Adipocyte (in vitro differentiated cells): ENCODE data around the gene TMEM117.

Source experiments
- DNase-seq: peaks from one replicate; pipeline ENCODE4 v3.0.0-alpha.2; 2015; ENCODE audit warnings: low read depth
- H3K27me3 ChIP-seq: replicated peaks from 2 replicates; pipeline ENCODE4 v1.7.0; 2013; ENCODE audit warnings: mild to moderate bottlenecking, low read length, moderate library complexity; ENCODE audit not compliant: control insufficient read depth, insufficient read depth
- H3K36me3 ChIP-seq: 2 replicates; pipeline ENCODE4 v1.7.0; 2013; ENCODE audit warnings: low read length, mild to moderate bottlenecking, moderate library complexity; ENCODE audit not compliant: control insufficient read depth, insufficient read depth, severe bottlenecking
- H3K4me1 ChIP-seq: 2 replicates; pipeline ENCODE4 v1.7.0; 2013; ENCODE audit warnings: mild to moderate bottlenecking, low read length, moderate library complexity; ENCODE audit not compliant: control insufficient read depth, insufficient read depth
- H3K4me3 ChIP-seq: 2 replicates; pipeline ENCODE4 v1.7.0; 2013; ENCODE audit warnings: mild to moderate bottlenecking, low read length, moderate library complexity
- H3K9ac ChIP-seq: 2 replicates; pipeline ENCODE4 v1.7.0; 2013; ENCODE audit warnings: mild to moderate bottlenecking, low read length, moderate library complexity
- H3K9me3 ChIP-seq: 2 replicates; pipeline ENCODE4 v1.7.0; 2013; ENCODE audit warnings: mild to moderate bottlenecking, low read length, moderate library complexity; ENCODE audit not compliant: control insufficient read depth

Gene TMEM117

DNA sequence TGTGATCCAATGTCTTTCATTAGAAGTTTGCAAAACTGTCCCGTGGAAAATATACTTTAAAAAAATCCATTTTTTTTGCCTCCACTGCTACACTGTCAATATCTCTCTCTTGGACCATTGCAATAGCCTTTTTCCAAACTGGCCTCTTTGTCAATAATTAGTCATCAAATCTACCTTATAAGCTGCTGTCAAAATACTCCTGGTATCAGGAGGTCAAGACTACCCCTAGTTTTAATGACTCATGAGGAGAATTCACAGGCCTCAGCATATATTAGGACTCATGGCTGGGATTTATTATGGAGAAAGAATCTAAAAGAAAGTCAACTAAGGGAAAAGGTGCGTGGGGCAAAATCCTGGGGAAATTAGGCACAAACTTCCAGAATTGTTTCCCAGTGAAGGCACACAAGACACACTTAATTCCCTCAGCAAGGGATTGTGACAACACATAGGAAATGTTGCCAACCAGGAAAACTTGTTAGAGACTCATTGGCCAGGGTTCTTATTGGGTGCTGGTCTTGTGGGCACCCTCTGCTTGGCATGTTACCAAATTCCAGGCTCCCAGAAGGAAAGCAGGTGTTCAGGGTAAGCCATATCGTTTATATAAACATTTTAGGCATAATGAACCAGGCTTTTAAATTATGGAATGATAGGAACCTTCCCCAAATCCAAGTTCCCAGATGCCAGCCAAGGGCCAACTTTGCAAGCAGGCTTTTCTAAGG, 56.1 kb downstream of the TMEM117 start:
- Histone ChIP-seq H3K4me3 (no peak overlapping the region), H3K4me1 (no peaks in the 10 kb centered on the region), H3K27me3 (no peaks in the 10 kb centered on the region), H3K9me3 (no peaks in the 10 kb centered on the region), H3K36me3 (no peaks in the 10 kb centered on the region), H3K9ac (no peak overlapping the region)
- DNase-seq = no peak

DNA sequence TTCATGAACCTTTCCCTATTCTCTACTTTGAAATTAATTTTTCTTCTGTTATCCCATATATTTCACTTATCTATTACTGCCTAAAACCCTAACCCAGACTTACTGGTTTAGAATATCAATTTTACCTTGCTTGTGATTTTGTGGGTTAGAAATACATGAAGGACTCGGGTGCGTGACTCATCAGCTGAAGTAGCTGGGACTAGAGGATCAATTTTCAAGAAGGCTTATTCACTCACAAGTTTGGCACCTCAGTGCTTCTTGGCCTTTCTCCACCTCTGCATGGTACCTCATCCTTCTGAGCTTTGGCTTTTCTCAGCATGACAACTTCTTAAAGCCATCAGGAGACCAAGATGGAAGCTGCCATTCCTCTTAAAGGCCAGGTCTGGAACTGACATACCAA, 57.8 kb downstream of the TMEM117 start:
- Histone ChIP-seq H3K27me3 (no peaks in the 10 kb centered on the region), H3K9me3 (no peaks in the 10 kb centered on the region), H3K4me3 (no peak overlapping the region), H3K9ac (no peak overlapping the region), H3K36me3 (no peaks in the 10 kb centered on the region), H3K4me1 (no peaks in the 10 kb centered on the region)
- peak; percentile 32 for DNase-seq

DNA sequence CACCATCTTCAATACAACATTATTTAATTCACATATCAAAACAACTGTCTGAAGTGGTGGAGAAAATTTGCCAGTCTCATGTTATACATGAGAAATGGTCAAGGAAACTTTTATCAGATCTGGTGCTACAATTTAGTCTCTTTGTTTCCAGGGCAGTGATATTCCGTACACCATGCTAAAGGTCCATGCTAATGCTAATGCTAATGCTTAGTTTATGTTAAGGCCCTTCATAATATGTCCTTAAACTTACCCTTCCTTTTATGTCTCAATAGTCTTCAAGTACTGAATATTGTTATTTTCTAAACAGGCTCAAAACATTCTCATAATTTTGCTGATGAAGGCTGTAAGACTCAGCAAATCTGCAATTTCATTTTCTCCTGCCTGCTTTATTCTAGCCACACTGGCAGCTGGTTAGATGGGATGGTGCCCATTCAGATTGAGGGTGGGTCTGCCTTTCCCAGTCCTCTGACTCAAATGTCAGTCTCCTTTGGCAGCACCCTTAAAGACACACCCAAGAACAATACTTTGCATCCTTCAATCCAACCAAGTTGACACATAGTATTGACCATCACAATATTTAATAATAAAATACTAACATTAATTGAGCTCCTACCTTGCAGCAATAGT, 59.8 kb downstream of the TMEM117 start:
- H3K27me3 ChIP-seq = no peaks in the 10 kb centered on the region
- H3K4me1 ChIP-seq = no peaks in the 10 kb centered on the region
- no peaks in the 10 kb centered on the region for H3K36me3 ChIP-seq
- H3K9me3 ChIP-seq = no peaks in the 10 kb centered on the region
- no peak overlapping the region for H3K9ac ChIP-seq
- H3K4me3 ChIP-seq = no peak overlapping the region
- no peak for DNase-seq

DNA sequence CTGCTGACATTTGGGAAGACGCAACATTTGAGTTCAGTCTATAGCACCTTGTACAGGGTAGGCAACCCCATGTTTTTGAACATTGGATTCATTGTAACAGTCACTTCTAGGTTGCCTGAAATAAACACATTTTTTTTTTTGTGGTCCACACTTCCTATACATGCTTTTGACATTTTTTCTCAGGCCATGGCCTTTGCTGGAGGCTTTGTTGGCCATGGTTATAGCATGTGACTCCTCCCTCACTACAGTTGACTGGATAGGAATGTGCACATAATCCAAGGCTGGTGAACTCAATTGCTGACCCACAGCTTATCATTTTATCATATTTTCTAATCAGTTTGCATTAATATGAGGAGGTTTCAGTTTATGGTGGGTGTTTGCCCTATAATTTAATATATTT, 60.6 kb downstream of the TMEM117 start:
- DNase-seq = peak; percentile 57
- no peaks in the 10 kb centered on the region for H3K36me3 ChIP-seq
- H3K27me3 ChIP-seq = no peaks in the 10 kb centered on the region
- no peak overlapping the region for H3K4me3 ChIP-seq
- no peak overlapping the region for H3K9ac ChIP-seq
- H3K9me3 ChIP-seq = no peaks in the 10 kb centered on the region
- no peaks in the 10 kb centered on the region for H3K4me1 ChIP-seq

DNA sequence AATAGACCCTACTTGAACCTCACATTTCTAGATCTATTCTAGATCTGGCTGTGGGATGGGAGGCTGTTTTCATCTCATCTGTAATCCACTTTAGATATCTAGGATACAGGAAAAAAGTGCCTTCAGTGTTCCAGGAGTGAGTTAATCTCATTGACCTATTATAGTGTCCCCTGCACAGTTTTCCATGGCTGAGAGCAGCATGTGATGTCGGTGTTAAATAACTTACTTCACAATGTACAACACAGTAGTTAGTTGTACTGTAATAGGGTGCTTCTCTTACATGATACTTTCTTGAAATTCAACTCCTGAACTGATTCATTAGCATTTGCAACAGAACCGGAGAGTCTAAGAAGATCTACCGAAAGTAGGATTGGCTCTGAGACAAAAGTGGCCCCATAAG, 62.6 kb downstream of the TMEM117 start:
- H3K9ac ChIP-seq = no peak overlapping the region
- H3K4me3 ChIP-seq = no peak overlapping the region
- no peaks in the 10 kb centered on the region for H3K36me3 ChIP-seq
- H3K9me3 ChIP-seq = no peaks in the 10 kb centered on the region
- H3K4me1 ChIP-seq = no peaks in the 10 kb centered on the region
- H3K27me3 ChIP-seq = no peaks in the 10 kb centered on the region
- no peak for DNase-seq

DNA sequence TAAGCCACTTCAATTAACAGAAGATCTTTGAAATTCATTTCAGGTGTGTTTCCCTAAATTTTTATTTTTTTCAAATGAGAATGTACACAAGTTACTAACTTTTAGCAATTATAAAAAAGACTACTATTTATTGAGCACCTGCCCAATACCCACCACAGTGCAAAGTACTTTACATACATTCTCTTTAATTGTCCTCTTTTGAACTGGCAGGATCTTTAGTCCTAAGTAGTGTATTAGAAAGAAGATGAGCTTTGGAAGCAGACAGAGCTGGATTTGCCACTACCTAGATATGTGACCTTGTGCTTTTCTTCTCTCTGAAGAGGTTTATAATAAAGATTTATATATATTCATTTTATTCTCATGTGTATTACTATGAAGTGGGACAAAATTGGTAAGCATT, 63.7 kb downstream of the TMEM117 start:
- no peaks in the 10 kb centered on the region for H3K9me3 ChIP-seq
- no peaks in the 10 kb centered on the region for H3K4me1 ChIP-seq
- DNase-seq = no peak
- no peaks in the 10 kb centered on the region for H3K27me3 ChIP-seq
- no peak overlapping the region for H3K9ac ChIP-seq
- no peak overlapping the region for H3K4me3 ChIP-seq
- no peaks in the 10 kb centered on the region for H3K36me3 ChIP-seq

DNA sequence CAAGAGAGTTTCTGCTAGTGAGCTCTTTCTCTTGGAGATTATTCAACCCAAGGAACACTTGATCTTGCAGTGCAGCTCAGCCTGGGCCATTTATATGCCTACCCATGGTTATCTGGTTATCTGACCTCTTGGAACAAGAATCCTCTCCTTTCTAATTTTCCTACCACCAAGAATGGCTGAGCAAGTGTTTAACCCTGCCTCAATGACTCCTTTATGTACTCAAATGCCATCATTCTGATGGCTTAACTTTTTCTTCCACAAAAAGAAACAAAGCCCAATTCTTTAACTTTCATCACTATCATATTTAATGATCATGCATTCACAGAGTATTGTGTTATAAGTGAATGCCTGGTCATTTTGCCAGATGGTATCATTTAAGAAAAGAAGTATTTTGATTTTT, 67.8 kb downstream of the TMEM117 start:
- H3K36me3 ChIP-seq = no peaks in the 10 kb centered on the region
- no peaks in the 10 kb centered on the region for H3K4me1 ChIP-seq
- H3K4me3 ChIP-seq = no peak overlapping the region
- H3K27me3 ChIP-seq = no peaks in the 10 kb centered on the region
- no peak for DNase-seq
- H3K9me3 ChIP-seq = no peaks in the 10 kb centered on the region
- H3K9ac ChIP-seq = no peak overlapping the region

DNA sequence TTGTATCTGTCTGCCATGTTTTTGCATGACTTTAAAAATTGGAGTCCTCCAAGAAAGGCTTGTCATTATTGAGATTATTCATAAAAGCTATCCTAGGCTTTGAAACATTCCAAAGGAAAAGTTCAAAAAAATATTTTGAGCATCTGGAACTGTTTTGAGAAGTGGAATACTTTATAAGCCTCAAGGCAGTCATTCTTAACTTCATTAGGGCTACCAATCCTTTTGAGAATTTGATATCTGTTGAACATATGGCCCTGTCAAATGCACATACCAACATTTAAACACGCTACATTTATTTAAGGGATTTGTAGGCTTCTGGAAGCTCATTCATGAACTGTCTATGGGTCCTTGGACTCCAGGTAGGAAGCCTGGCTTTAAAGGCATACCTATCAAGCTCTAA, 77.0 kb downstream of the TMEM117 start:
- Histone ChIP-seq H3K9me3 (no peaks in the 10 kb centered on the region), H3K27me3 (no peaks in the 10 kb centered on the region), H3K4me3 (no peak overlapping the region), H3K9ac (no peak overlapping the region), H3K36me3 (no peaks in the 10 kb centered on the region), H3K4me1 (no peaks in the 10 kb centered on the region)
- DNase-seq = peak; percentile 77

DNA sequence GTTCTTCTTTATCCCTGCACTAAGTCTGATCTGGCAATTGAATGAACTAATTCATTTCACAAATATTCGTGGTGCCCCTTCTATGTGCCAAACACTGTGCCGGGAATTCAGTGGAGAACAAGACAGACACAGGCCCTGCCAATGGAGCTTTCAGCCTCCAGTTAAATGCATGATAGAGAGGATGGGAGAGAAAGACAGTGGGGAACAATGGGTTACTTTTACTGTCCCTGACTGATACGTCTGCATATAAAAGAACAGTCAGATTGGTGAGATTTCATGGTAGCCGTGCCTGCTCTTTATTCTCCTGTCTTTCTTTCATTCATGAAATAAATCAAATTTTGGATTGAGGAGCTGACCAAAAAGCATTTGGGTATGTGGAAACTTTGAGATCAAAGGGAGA, 78.5 kb downstream of the TMEM117 start:
- no peak for DNase-seq
- H3K4me3 ChIP-seq = no peak overlapping the region

DNA sequence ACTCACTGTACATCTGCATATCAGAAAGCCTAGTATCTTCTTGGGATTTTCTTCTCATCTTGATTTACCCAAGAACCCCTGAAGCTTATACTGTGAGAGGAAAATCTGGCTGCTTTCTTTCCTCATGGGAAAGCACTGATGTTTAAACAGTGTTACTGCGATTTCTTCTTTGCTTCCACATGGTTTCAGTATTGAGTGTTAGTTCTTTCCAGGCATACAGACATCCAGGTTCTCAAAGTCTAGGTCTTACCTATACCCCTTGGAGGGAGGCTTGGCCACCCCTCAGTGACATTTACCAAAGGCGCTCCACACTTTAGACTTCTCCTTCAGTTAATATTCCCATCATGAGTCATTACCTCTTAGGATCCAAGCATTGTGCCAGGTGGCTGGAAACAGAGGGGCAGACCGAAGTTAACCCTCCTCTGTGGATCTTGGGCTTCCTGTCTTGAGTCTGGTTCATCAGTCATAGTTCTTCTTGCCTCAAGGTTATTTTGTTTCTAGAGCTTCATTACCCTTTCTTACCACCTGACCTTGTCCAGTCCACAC, 79.1 kb downstream of the TMEM117 start:
- Histone ChIP-seq H3K36me3 (no peaks in the 10 kb centered on the region), H3K27me3 (no peaks in the 10 kb centered on the region), H3K4me3 (no peak overlapping the region), H3K9me3 (no peaks in the 10 kb centered on the region), H3K9ac (no peak overlapping the region), H3K4me1 (no peaks in the 10 kb centered on the region)
- no peak for DNase-seq

More for the DNA sequence above, 78.5 kb downstream of the TMEM117 start:
- Histone ChIP-seq H3K27me3 (no peaks in the 10 kb centered on the region), H3K9ac (no peak overlapping the region), H3K36me3 (no peaks in the 10 kb centered on the region), H3K9me3 (no peaks in the 10 kb centered on the region), H3K4me1 (no peaks in the 10 kb centered on the region)

DNA sequence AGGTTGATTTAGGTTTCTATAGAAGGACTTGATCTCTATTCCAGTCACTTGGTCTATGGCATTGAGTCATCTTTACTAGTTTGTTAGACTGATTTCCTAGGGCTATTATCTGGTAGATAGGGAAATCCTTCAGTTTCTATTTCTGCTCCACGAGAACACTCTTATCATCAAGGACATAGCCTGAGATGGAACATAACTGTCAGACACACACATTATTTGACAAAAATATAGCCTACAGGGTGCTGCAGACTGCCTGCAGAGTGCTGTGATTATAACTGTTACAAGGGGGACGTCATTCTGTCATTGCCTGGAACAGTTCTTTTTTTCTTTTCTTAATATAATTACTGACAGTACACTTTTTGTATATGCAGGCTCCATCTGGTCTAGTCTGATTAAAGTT, 82.0 kb downstream of the TMEM117 start:
- H3K27me3 ChIP-seq = no peaks in the 10 kb centered on the region
- no peak for DNase-seq
- no peaks in the 10 kb centered on the region for H3K9me3 ChIP-seq
- H3K4me3 ChIP-seq = no peak overlapping the region
- H3K36me3 ChIP-seq = no peaks in the 10 kb centered on the region
- H3K9ac ChIP-seq = no peak overlapping the region
- no peaks in the 10 kb centered on the region for H3K4me1 ChIP-seq
